NCI-H146 treated with DMSO at 0.1 percent for 48 hours (cell line): ENCODE data around the gene MYOCOS.
"Not testable (repeated sequence)": the region's sequence is repeated elsewhere in the genome, so short reads cannot be mapped to it uniquely, and the experiment has no call there.

Experiments used
- DNase-seq: peaks from one replicate; lab custom pipeline; 2025; ENCODE audit not compliant: unreplicated experiment; lab: John Stamatoyannopoulos, UW

The MYOCOS gene

GRCh38 chr1:171622152-171622462, at the start of gene MYOCOS:
Gene MYOCOS (plus strand): TSS chr1:171622243. CDS start chr1:171623884, 1,641 bp downstream.
- DNase-seq, result no peak

DNA sequence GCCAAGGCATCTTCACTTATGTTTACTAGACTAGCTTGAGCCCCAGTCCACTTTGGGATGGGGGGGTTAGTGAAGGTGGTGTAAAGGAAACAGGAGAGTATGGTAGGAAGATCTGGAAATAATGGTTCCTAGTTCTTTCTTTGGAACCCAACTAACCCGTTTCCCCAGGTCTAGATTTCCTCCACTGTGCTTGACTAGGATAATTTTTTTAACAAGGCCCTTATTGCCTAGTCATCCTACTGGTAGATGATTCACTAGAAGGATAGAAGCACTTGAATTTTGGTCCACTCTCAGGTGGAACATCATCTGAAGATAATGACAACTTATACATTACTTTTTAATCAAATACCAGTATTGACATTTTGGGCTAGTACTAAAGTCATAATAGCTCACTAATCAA, 45.9 kb upstream of the MYOCOS start:
- DNase-seq, result no peak

GRCh38 chr1:171581226-171581625, 40.8 kb upstream of the MYOCOS start:
- no peak for DNase-seq

DNA sequence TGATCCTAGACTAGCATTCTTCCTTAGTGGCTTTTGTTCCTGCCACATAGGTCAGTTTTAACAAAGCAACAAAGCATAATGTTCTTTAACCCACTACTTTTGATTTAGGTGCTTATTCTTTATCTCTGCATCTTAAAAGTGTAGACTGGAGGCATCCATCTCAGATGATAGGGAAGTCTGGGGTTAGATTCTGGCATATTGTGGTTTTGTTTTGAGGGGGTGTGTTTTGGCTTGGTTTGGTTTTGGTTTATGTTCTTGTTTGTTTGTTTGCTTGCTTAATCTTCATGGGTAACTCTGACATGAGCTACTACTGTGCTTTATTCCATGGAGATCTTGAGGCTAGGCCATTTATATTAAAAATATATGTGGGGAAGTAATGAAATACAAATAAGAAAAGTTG, 40.3 kb upstream of the MYOCOS start:
- no peak for DNase-seq

- DNase-seq, result no peak
These were observed 39.5 kb upstream of the MYOCOS start for GRCh38 chr1:171582589-171582988.

DNA sequence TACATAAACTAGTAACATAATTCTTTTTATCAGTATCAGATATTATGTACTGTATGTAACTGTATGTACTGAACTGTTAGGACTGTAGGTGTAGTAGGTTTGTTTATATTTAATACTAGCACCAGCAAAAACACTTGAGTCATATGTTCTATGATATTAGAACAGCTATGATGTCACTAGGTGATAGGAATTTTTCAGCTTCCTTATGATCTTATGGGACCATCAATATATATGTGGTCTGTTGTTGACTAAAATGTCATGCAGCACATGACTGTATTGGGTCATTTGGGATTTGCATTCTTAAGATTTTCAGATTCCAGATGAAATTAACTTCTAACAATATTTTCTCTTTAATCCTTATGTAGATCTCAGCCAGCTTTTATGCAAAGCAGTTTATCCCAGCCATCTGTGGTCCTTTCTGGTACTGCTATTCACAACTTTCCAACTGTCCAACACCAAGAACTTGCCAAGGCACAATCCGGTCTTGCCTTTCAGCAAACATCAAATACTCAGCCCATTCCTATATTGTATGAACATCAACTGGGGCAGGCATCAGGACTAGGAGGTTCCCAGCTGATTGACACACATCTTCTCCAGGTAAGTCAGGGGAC, 38.3 kb upstream of the MYOCOS start:
- no peak for DNase-seq

DNA sequence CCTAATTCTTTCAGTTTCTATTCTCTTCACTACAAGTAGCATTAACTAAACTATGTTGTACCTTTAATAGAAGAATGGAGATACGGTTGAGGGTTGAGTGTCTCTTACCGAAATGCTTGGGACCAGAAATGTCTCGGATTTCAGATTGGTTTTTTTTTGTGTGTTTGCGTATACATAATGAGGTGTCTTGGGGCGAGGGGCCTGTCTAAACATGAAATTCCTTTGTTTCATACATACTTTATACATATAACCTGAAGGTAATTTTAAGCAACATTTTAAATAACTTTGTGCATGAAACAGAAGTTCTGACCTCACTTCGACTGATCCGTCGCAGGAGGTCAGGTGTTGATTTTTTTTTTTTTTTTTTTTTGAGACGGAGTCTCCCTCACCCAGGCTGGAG, 36.3 kb upstream of the MYOCOS start:
- DNase-seq, result no peak

GRCh38 chr1:171588230-171588629, 33.8 kb upstream of the MYOCOS start:
- DNase-seq, result no peak

DNA sequence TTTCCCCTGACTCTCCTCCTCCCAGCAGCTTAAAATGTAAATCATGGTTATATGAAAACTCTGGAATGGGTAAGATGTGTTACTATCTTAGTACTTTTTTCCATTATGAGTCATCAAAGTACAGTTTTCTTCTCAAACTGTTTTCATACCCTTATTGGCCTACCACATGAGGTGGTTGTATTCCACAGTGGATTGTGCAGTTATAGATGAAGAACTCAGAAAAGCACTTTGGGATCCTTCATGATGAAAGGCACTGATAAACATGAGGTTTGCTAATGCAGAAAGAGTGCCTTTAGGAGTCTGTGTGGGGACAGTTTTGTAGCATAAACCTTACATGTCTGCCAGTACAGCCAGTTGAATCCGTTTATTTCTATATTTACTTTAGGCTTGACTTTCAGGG, 32.0 kb upstream of the MYOCOS start:
- DNase-seq, result no peak

- no peak for DNase-seq
These were observed 26.7 kb upstream of the MYOCOS start for GRCh38 chr1:171595324-171595723.

- DNase-seq, result no peak
These were observed 25.9 kb upstream of the MYOCOS start for GRCh38 chr1:171596119-171596518.

GRCh38 chr1:171596705-171597104, 25.3 kb upstream of the MYOCOS start:
- no peak for DNase-seq

GRCh38 chr1:171597203-171597602, 24.8 kb upstream of the MYOCOS start:
- no peak for DNase-seq

DNA sequence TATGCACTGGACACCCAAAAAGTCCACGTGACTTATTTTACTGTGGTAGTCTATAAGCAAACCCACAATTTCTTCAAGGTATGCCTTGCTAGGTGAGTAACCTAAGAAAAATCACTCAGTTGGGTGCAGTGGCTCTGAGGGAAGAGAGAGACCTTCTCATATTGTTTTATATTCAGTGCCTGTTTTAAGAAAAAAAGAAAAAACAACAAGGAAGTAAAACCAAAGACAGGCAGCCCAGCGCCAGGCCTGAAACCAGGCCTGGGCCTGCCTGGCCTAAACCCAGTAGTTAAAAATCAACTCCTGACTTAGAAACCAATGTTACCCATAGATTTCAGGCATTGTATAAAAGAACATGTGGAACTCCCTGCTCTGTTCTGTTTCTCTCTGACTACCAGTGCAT, 21.7 kb upstream of the MYOCOS start:
- DNase-seq, result not testable (repeated sequence)

DNA sequence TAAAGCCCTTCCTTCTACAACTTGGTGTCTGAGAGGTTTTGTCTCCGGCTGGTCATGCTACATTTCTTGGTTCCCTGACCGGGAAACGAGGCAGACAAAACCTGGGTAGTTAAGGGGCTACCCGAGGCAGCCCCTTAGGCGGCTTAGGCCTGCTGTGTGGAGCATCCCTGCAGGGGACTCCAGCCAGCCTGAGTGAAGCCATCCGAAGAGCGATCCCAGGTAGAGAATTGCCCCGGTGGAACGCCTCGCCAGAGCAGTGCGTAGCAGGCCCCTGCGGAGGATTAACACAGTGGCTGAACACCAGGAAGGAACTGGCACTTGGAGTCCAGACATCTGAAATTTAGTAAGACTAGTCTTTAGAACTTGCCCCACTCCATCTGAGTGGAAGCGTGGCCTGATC, 21.2 kb upstream of the MYOCOS start:
- no peak for DNase-seq

DNA sequence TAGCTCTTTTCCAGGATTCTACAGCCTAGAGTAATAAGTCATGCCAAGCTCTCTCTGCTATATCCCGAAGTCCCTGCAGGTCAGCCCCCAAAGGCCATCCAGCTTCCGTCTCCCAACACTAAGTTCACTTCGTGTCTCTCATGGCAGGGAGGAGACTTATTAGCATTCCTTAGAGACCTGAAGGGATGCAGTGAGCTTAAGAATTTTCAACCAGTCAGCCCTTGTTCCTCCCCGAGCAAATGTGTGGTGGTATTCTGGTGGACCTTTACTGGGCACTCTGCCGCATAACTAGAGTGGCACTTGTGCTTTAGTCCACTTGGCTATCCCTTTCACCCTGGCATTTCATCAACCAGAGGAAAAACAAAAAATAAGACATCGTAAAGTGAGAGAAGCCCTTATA, 19.0 kb upstream of the MYOCOS start:
- DNase-seq, result not testable (repeated sequence)

GRCh38 chr1:171606402-171606941, 15.6 kb upstream of the MYOCOS start:
- DNase-seq, result no peak

- DNase-seq, result no peak
These were observed 11.7 kb upstream of the MYOCOS start for GRCh38 chr1:171610385-171610784.

DNA sequence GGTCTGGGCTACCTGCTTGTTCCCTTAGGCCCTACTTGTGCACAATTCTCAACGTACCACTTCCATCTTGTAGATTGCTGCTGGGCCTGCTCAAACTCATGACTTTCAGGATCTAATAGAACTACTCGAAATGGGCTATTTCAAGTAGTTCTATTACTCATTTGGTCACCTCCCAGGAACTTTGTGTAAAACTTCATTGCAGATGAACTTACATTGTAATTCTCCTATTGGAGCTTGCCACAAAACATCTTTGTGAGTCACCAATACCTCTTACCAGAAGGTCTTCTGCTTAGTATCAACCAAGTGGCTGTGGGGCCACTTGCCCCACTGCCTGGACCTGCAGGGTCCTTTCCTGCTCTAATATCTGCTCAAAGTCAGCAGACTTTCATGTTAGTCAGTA, 10.7 kb upstream of the MYOCOS start:
- no peak for DNase-seq

DNA sequence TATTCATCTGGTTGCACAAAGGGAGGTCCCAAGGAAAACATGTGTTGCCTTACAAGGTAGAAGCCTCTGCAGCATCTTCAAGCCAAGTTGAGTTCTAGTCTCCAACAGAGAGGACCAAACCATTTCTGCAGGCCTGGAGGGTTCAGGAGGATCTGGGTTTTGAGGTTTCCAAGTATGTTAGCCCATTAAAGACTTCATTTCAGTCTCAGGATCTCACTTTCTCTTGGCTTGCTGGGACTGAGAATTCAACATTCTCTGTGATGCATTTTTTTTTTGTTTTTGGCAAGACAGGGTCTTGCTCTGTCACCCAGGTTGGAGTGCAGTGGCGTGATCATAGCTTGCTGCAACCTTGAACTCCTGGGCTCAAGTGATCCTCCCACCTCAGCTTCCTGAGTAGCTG, 8.8 kb upstream of the MYOCOS start:
- no peak for DNase-seq

DNA sequence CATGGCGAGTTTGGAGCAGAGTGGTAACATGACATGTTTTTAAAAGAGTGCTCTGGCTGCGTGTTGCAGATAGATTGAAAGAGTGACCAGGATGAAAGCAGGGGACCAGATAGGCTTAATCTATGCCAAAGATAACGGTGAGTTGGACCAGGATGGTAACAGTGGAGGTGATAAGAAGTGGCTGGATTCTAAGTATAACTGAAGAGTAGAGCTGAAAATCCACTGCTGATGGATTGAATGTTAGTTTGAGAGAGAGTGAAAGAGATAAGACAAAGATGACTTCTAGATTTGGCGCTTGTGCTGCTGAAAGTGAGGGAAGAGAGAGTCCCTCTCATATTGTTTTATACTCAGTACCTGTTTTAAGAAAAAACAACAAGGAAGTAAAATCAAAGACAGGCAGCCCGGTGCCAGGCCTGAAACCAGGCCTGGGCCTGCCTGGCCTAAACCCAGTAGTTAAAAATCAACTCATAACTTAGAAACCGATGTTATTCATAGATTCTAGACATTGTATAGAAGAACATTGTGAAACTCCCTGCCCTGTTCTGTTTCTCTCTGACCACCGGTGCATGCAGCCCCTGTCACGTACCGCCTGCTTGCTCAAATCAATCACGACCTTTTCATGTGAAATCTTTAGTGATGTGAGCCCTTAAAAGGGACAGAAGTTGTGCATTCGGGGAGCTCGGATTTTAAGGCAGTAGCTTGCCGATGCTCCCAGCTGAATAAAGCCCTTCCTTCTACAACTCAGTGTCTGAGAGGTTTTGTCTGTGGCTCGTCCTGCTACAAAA, 6.7 kb upstream of the MYOCOS start:
- DNase-seq, result not testable (repeated sequence)

DNA sequence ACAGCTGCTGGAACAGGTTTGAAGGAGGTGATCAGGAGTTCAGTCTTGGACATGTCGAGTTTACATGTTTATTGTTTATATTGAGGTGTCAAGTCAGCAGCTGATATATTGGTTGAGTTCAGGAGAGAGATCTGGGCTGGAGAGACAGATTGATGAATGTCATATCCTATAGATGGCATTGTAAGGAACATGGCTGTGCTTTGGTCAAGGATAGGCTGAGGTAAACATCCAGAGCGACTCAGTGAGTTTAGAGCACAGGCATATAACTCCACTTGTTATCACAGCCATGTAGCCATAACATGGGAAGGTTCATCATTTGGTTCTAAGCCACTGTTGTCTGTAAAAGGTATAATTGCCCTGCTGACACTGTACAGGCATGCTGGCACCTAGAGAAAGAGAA, 5.5 kb upstream of the MYOCOS start:
- DNase-seq, result no peak
